ENCODE results near the gene PES1. TPM values are rescaled to one million over a fixed set of nuclear protein-coding genes. Genes with fewer than 3 reads are reported as not detected.

Gene PES1
- total RNA-seq, 3 donors from 2014 or later: 45.3 to 65.1 (median 56.4) TPM

DNA sequence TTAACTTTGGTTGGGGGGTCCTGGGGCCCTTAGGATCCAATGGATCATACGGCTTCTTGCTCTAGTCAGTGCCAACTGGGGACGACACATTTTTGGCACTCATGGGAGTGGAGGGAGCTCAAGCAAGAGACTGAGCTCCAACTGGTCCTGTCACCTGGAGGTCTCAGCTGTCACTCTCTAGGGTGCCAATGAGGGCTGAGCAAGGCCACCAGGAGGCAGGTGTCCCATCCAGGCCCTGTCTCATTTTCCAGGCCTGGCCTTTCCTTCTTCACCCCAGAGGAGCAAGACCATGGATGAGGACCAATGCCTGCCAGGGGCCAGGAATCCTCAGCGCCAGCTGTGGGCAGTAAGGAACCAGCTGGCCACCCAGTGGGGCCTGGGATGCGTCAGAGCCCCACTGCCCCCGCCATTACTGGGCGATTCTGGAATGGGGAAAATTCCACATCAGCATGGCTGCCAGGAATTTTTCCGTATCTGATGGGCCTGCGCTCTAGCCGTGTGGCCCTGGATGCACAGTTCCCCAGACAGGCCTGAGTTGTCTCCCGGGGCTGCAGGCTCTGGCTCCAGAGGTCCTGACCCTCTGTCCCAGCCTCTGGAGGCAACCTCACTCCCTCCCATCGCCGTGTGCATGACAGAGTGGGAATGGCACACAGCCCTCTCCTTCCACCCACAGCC, 16.6 kb downstream of the PES1 start:
- no peaks in the 10 kb centered on the region for H3K9me3 ChIP-seq
- no peaks in the 10 kb centered on the region for H3K4me1 ChIP-seq
- H3K4me3 ChIP-seq: peak overlapping the region in 2 of 3 donors; percentile 28 to 46
- TF ChIP-seq POLR2AphosphoS5 (IDR thresholded peaks at IDR 0.05): peak in 1 of 3 donors; percentile 40
- TF ChIP-seq, protein P1, sequence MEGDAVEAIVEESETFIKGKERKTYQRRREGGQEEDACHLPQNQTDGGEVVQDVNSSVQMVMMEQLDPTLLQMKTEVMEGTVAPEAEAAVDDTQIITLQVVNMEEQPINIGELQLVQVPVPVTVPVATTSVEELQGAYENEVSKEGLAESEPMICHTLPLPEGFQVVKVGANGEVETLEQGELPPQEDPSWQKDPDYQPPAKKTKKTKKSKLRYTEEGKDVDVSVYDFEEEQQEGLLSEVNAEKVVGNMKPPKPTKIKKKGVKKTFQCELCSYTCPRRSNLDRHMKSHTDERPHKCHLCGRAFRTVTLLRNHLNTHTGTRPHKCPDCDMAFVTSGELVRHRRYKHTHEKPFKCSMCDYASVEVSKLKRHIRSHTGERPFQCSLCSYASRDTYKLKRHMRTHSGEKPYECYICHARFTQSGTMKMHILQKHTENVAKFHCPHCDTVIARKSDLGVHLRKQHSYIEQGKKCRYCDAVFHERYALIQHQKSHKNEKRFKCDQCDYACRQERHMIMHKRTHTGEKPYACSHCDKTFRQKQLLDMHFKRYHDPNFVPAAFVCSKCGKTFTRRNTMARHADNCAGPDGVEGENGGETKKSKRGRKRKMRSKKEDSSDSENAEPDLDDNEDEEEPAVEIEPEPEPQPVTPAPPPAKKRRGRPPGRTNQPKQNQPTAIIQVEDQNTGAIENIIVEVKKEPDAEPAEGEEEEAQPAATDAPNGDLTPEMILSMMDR (IDR thresholded peaks at IDR 0.05): no peak
- intact Hi-C loops (cut with DNase I; ENCODE audit: low total_unique reads): no loop called here
- peak overlapping the region; percentile 30 to 69 for H3K27ac ChIP-seq
- H3K36me3 ChIP-seq: peaks cover 24% of the 10 kb centered on the region
- peak in 1 of 2 donors; percentile 45 for DNase-seq (ENCODE audit: low spot score in 2 of 2)
- no peaks in the 10 kb centered on the region for H3K27me3 ChIP-seq

DNA sequence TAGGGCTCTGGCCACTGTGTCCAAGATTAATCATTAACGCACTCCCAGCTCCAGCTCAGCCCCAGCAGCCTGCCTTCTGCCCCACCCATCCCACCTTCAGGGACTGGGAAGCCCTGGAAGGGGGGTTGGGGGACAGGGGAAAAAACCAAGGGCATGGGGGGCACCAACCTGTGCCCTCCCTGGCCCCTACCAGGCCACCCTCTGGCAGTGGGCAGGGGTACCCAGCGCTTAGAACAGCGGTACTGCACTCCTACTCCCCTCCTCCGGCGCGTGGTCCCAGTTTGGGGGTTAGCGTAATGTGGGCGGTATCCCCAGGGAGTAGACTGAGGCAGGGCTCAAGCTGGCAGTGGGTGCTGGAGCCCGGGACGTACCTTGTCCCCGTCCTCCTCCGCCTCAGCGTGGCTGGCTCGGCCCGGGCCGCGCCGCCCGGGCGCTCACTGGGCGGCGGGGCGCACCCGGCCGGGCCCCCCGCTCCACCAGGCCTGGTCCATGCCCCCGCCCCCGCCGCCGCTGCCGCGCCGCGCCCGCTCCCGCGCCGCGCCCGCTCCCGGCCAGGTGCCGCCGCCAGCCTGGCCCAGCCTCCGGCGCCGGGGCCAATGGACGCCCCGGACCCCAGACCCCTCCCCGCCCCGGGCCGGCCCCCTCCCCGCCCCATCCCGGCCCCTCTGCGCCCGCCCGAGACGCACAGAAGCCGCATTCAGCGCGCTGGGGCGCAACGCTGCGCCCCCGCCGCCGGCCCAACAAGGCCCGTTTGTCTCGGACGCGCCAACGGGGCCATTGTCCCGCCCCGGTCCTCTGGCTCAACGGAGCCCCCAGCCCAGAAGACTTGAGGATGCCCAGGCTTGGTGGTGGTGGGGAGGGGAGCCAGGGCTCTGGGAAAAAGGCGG, 17.4 kb downstream of the PES1 start, which contains the start of gene GAL3ST1:
Gene GAL3ST1 (minus strand): TSS at position 571 of the 887 bp plus-strand sequence. CDS start 17,273 bp downstream, outside the sequence.
- H3K4me3 ChIP-seq: peak within 1 kb of the TSS in 2 of 3 donors; percentile 28 to 46
- H3K9me3 ChIP-seq: no peaks in the 10 kb centered on the region
- intact Hi-C loops (cut with DNase I; ENCODE audit: low total_unique reads): no loop called here
- TF ChIP-seq POLR2AphosphoS5 (IDR thresholded peaks at IDR 0.05) (no peak), POLR2A (IDR thresholded peaks at IDR 0.05) (no peak)
- TF ChIP-seq, protein P1 (IDR thresholded peaks at IDR 0.05): no peak
- peak within 1 kb of the TSS; percentile 30 to 69 for H3K27ac ChIP-seq
- H3K36me3 ChIP-seq: peaks cover 16% of the 10 kb centered on the region
- DNase-seq (ENCODE audit: low spot score in 2 of 2): no peak
- H3K4me1 ChIP-seq: no peaks in the 10 kb centered on the region
- no peaks in the 10 kb centered on the region for H3K27me3 ChIP-seq

DNA sequence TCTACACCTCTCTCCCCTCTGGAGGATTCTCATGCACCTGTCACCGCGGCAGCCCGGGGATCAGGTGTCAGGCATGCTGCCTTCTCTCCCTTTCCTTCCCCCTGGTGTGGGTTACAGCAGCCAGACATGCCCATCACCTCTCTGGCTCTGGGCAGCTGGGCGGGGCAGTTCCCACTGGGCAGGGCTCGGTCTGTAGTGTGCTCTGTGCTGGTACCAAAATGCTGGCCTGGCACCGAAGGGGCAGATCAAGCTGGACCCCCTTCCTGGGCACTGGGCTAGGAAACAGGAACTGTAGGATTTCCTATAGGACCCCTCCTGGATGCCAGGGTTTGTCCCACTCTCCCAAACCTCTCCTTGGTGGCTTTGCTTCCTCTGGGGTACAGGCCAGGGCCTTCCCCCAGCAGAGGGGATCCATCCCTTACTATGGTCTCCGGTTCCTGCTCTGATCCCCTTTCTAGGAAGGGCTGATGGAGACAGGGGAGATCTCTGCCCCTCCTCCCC, 18.1 kb downstream of the PES1 start:
- no peak for DNase-seq (ENCODE audit: low spot score in 2 of 2)
- no peaks in the 10 kb centered on the region for H3K27me3 ChIP-seq
- no peak overlapping the region for H3K4me3 ChIP-seq
- H3K27ac ChIP-seq: no peak overlapping the region
- TF ChIP-seq POLR2AphosphoS5 (IDR thresholded peaks at IDR 0.05): no peak
- TF ChIP-seq, protein P1 (IDR thresholded peaks at IDR 0.05): no peak
- TF ChIP-seq POLR2A (IDR thresholded peaks at IDR 0.05): no peak
- H3K36me3 ChIP-seq: peaks cover 10% of the 10 kb centered on the region
- H3K9me3 ChIP-seq: no peaks in the 10 kb centered on the region
- intact Hi-C loops (cut with DNase I; ENCODE audit: low total_unique reads): no loop called here
- no peaks in the 10 kb centered on the region for H3K4me1 ChIP-seq

DNA sequence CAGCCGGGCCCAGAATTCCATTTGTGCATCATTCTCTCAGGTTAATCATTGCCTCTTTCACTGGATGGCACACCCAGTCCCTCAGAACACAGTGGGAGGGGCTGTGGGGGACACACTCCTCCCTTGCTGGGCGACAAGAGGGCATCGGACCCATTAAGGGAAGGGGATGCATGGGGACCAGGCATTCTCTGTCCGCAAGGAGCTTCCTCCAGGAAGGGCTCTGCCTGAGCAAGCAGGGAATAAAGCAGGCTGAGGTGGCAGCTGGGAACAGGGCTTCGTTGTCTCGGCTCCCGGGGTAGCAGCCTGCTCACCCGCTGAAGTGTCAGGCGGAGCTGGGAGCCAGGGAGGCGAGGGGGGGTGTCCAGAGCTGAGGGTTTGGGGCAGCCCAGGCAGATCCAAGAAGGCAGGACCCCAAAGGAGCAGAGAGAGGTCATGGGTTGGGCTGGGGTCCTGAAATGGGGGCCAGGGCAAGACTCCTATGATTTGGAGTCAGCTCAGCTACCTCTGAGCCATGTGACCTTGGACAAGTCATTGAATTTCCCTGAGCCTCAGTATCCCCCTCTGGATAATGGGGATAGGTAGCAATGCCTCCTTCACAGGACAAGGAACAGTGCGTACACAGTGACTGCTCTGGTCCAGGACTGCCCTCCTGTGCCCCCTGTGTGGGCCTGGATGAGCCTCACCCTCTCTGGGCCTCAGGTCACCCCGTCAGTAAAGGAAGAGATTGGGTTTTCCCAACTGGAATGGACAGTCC, 18.7 kb downstream of the PES1 start:
- H3K27ac ChIP-seq: no peak overlapping the region
- intact Hi-C loops (cut with DNase I; ENCODE audit: low total_unique reads): no loop called here
- H3K4me3 ChIP-seq: no peak overlapping the region
- no peak for DNase-seq (ENCODE audit: low spot score in 2 of 2)
- no peaks in the 10 kb centered on the region for H3K4me1 ChIP-seq
- no peak for TF ChIP-seq POLR2AphosphoS5 (IDR thresholded peaks at IDR 0.05)
- TF ChIP-seq POLR2A (IDR thresholded peaks at IDR 0.05): no peak
- TF ChIP-seq, protein P1 (IDR thresholded peaks at IDR 0.05): no peak
- H3K27me3 ChIP-seq: no peaks in the 10 kb centered on the region
- no peaks in the 10 kb centered on the region for H3K9me3 ChIP-seq
- H3K36me3 ChIP-seq: peaks cover 4% of the 10 kb centered on the region
